GM21737 (cell line): Measurements from ENCODE around the gene ACTR2.
"Not testable (repeated sequence)": the region's sequence is repeated elsewhere in the genome, so short reads cannot be mapped to it uniquely, and the experiment has no call there.

ENCODE experiments used
- ATAC-seq: cut with Tn5 transposase; IDR thresholded peaks from one replicate; pipeline ENCODE4 v1.9.1; 2021; ENCODE audit warnings: mild to moderate bottlenecking, moderate library complexity; ENCODE audit not compliant: unreplicated experiment

ACTR2 gene

GRCh38 chr2:65311049-65311448 is 83.4 kb downstream of the ACTR2 start:
- ATAC-seq = no peak

- ATAC-seq = no peak
Observed at GRCh38 chr2:65311596-65311995, 84.0 kb downstream of the ACTR2 start.

GRCh38 chr2:65313126-65313953 is 85.7 kb downstream of the ACTR2 start:
- no peak for ATAC-seq

- no peak for ATAC-seq
Observed at GRCh38 chr2:65313954-65314256, 86.3 kb downstream of the ACTR2 start.

GRCh38 chr2:65314801-65315441 is 87.3 kb downstream of the ACTR2 start:
- no peak for ATAC-seq

GRCh38 chr2:65316072-65316471 is 88.4 kb downstream of the ACTR2 start:
- no peak for ATAC-seq

GRCh38 chr2:65317351-65317750 is 89.7 kb downstream of the ACTR2 start:
- not testable (repeated sequence) for ATAC-seq

- no peak for ATAC-seq
Observed at GRCh38 chr2:65317841-65318240, 90.2 kb downstream of the ACTR2 start.

GRCh38 chr2:65319072-65319673 is 91.5 kb downstream of the ACTR2 start:
- ATAC-seq = no peak

- ATAC-seq = no peak
Observed at GRCh38 chr2:65319674-65320041, 92.0 kb downstream of the ACTR2 start.

- peak; percentile 46 for ATAC-seq
Observed at GRCh38 chr2:65320042-65320725, 92.6 kb downstream of the ACTR2 start.
